Heart left ventricle (tissue), 13 donors: ENCODE data around the gene AGBL3.

Experiments used
- CTCF ChIP-seq, 12 donors: fragments of 200-600 bp; sonication (generic) in 4 of 12; IDR thresholded peaks; one replicate each; pipeline versions ENCODE4 v1.5.0 to v1.8.0; 2018 to 2022; ENCODE audit warnings: antibody characterized with exemption in 12 of 12, mild to moderate bottlenecking in 5 of 12
- POLR2A ChIP-seq, 2 donors: fragments of 450-650 bp; IDR thresholded peaks; one replicate each; pipeline ENCODE4 v1.6.1; 2017; ENCODE audit warnings: antibody characterized with exemption in 2 of 2, mild to moderate bottlenecking in 2 of 2, moderate library complexity in 2 of 2
- donor health status: ischemic (EF 13 %, LVEDD 7.1; RV severe dilation, severe dysfunction).
- donor health status: DM: no; HTN: yes; CAD: no.
- donor health status: DM: no; HTN: no; CAD: no.
- donor health status: ischemic (EF 25% LVEDD 6.9; RV normal size, moderate dysfunction).
- donor health status: ischemic (EF 25% LVEDD 5.7; RV mildly dilated, moderate dysfunction).
- donor health status: ischemic (EF 35%, LVEDD 5.7; RV mildly dilated, moderate dysfunction).
- donor health status: nonischemic (EF 11% LVEDD 7.7; RV severe dilation, severe dysfunction).
- donor health status: DM: yes; HTN: yes; CAD: no.
- donor health status: PGD.
- donor health status: ischemic (EF 29% LVEDD 5.4; RV normal size, mild dysfunction).
- donor health status: nonischemic (EF 23%, LVEDD 6.1; RV moderate dilation, normal function).

GRCh38 chr7:135075716-135076115 lies 89.4 kb downstream of the AGBL3 start:
- TF ChIP-seq CTCF (IDR thresholded peaks at IDR 0.05) = no peak
- TF ChIP-seq POLR2A (IDR thresholded peaks at IDR 0.05) = no peak
